Stimulated activated CD8-positive, alpha-beta memory T cell treated with anti-CD3 and anti-CD28 coated beads, Interleukin-4, amount 100 ng/mL, for 24 hours (primary cell): ENCODE data around the gene SEPTIN10.
"Not testable (repeated sequence)": the region's sequence is repeated elsewhere in the genome, so short reads cannot be mapped to it uniquely, and the experiment has no call there.

ENCODE experiments used
- DNase-seq: peaks from one replicate; pipeline ENCODE4 v3.0.0-alpha.2; 2020; ENCODE audit warnings: low read depth

The SEPTIN10 gene

DNA sequence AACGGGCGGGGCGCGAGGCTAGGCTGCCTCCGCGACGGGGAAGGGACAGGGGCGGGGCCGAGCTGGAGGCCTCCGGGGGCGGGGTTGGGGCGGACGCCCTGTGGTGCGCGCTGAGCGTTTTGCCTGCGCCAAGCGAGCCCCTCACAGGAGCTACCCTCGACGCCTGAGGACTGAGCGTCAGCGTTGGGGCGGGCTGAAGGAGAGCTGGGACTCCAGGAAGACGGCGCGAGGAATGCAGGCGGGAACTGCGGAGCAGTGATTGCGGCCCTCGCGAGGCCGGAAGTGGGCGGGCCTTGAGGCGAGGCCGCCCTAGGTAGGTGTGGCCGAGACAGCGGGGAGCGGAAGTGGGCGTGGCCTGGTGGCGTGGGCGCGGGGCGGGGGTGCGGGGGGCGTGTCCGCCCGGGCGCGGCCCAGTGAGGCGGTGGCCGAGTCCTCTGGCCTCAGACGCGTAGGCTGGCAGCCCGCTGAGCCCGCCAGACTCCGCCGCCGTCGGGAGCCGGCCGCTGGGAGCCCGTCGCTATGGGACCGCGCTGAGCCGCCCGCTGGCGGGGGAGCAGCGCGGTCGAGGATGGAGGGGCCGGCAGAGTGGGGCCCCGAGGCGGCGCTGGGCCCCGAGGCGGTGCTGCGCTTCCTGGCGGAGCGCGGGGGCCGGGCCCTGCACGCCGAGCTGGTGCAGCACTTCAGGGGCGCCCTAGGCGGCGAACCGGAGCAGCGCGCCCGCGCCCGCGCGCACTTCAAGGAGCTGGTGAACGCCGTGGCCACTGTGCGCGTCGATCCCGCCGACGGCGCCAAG is at the start of gene SEPTIN10, which contains the start of gene SOWAHC:
Gene SEPTIN10, minus strand, starts transcription at position 45 of the 793 bp plus-strand sequence. CDS start 139 bp downstream, outside the sequence.
Gene SOWAHC, plus strand, starts transcription at position 443 of the 793 bp plus-strand sequence. Its CDS starts 126 bp downstream, at position 569.
- peak; percentile 54 for DNase-seq

DNA sequence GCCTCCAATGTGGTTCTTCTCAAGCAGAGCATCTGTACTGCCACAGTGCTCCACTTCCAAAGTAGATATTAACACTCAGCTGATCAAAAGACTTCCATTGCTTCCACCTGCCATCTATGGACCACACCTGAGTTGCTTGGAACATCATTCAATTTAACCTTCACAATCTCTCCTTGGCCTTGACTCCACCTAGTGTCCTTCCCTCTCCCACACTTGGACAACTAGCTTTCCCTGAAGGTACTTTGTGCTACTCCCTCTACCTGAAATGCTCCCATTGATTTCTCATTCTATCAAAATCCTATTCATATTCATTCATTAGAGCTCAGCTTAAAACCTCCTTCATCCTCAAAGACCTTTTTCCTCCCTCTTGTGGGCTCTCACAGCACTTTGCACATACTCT is 49.1 kb upstream of the SEPTIN10 start:
- DNase-seq, result no peak

DNA sequence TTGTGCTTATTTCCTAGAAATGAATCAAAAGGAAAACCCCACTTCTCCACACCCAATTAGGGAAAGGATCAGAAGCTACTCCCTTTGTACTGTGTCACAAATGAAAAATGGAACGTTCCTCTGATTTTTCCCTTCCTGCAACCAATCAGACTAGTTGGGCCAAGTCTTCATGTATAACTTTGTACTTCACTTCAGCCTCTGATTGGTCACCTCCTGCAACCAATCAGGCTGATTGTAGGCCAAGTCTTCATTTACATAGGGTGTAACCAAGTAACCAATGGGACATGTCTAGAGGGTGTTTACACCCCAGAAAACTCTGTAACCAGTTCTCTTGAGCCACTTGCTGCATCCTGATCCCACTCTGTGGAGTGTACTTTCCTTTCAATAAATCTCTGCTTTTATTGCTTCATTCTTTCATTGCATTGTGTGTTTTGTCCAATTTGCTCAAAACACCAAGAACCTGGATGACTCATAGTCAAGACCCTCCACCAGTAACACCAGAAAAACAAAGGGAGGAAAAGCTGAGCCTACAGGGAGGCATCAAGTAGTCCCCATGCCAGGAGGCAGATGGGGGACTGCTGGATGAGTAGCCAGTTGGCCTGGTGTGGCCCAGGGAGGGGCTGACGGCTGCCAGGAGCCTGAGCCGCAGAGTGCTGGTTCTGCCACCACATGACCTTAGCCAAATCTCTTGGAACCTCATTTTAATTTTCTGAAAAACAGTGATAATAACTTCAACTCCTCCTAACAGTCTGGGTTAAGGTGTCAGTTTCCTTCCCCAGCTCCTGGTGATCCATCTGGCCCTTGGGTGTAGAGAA is 46.5 kb upstream of the SEPTIN10 start:
- no peak for DNase-seq

- DNase-seq, result no peak
Measured at GRCh38 chr2:109659396-109660045, 45.8 kb upstream of the SEPTIN10 start.

- no peak for DNase-seq
Measured at GRCh38 chr2:109655287-109655686, 41.5 kb upstream of the SEPTIN10 start.

DNA sequence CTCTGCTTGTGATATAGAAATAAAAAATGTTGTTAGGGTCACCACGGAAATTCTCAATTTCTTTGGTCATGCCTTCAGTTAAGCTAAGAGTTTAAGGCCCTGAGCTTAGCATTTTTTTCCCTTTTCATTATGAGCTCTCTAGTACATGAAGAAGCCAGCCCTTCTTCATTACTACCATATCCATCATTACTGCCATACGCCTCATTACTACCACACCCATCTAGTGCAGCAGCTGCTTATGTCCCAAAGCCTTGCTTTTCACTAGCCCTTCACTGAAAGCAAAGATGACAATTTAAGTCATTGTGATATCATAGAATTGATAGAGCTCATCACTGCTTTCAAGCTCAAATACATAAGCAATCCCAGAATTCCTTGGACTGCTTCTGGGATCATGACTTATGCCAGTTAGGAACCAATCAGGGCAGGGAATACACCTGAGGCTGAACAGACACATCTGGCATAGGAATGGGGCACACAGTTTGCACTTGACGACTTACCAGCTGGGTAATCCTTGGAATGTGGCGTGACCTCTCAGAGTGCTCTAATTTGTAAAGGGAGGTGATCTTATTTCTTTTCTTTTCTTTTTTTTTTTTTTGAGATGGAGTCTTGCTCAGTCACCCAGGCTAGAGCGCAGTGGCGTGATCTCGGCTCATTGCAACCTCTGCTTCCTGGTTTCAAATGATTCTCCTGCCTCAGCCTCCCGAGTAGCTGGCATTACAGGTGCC is 40.7 kb upstream of the SEPTIN10 start:
- no peak for DNase-seq

- no peak for DNase-seq
Measured at GRCh38 chr2:109649736-109650695, 36.2 kb upstream of the SEPTIN10 start.

- DNase-seq, result no peak
Measured at GRCh38 chr2:109648041-109648527, 34.3 kb upstream of the SEPTIN10 start.

GRCh38 chr2:109647636-109648035 is 33.9 kb upstream of the SEPTIN10 start:
- DNase-seq, result no peak

GRCh38 chr2:109646961-109647360 is 33.2 kb upstream of the SEPTIN10 start:
- no peak for DNase-seq

DNA sequence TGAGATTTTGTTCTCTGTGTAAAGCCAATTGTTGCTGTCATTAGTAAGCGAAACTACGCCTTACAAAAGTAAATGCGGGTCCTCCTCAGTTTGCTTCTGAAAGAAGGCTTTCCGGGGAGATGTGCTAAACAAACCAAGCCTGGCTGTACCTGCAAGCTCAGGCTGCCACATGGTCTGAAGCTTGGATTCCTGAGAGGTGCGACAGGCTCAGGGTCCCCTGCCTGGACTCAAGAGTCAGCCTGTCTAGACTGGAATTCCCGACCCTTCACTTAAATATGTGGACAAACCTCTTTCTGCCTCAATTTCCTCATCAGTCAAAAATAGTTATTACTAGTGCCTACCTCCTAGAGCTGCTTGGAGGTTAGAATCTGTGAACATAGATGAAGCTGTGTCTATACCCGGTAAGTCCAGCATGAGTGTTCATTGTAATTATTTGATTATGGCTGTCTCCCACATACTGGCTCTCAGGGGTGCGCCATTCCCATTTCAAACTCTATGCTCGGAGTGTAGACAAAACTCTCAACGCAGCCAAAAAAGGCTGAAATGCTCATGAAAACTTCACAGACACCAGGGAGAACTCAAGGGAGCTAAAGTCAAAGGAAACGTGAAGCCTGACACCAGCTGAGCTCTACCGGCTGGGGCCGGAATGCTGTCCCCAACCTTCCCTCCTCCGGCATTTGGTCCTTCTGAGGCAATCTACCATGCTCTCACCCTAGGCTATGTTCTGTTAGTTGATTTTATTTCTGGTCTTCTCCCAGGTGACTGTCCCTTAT is 31.8 kb upstream of the SEPTIN10 start:
- DNase-seq, result no peak

GRCh38 chr2:109644571-109645275 is 31.0 kb upstream of the SEPTIN10 start:
- no peak for DNase-seq

DNA sequence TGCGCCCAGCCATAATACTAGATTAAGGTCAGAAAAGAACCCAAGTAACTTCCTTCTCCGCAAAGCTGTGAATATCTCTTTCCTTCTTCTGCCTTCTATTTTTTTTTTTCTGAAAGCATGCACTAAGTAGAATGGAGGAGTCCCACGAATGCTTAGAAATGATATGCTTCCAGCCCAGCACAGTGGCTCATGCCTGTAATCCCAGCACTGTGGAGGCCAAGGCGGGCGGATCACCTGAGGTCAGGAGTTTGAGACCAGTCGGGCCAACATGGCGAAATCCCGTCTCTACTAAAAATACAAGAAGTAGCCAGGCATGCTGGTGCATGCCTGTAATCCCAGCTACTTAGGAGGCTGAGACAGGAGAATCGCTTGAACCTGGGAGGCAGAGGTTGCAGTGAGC is 26.2 kb upstream of the SEPTIN10 start:
- not testable (repeated sequence) for DNase-seq

DNA sequence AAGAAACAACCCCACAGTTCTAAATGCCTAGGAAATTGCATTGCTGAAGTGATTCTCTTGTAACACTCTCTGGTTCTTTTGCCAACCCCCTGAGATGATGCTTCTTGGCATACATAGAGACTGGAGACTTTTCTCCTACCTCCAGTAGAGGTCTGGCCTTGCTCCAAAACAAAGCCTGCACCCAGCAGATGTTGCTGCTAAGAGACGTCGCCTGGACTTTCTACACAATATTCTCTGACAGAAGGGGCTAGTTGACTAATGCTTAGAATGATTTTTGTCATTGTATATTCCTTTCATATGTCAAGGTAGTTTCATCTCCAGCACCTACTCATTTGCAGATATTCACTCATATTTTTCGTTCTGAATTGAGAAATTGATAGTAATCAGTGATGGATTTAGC is 25.0 kb upstream of the SEPTIN10 start:
- DNase-seq, result no peak

- no peak for DNase-seq
Measured at GRCh38 chr2:109637749-109638570, 24.2 kb upstream of the SEPTIN10 start.

DNA sequence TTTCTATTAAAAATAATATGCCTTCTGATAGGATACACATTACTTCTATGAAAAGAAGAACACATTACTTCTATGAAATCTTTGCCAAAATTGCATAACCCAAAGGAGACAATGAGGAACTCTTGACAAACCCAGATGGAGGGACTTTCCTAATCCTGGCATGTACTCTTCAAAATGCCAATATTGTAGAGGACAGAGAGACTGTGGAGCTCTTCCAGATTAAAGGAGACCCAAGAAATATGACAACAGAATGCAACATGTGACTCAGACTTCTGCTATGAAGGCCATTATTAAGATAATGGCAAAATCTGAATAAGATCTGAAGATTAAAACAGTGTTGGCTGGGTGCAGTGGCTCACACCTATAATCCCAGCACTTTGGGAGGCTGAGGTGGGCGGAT is 22.6 kb upstream of the SEPTIN10 start:
- DNase-seq, result no peak

DNA sequence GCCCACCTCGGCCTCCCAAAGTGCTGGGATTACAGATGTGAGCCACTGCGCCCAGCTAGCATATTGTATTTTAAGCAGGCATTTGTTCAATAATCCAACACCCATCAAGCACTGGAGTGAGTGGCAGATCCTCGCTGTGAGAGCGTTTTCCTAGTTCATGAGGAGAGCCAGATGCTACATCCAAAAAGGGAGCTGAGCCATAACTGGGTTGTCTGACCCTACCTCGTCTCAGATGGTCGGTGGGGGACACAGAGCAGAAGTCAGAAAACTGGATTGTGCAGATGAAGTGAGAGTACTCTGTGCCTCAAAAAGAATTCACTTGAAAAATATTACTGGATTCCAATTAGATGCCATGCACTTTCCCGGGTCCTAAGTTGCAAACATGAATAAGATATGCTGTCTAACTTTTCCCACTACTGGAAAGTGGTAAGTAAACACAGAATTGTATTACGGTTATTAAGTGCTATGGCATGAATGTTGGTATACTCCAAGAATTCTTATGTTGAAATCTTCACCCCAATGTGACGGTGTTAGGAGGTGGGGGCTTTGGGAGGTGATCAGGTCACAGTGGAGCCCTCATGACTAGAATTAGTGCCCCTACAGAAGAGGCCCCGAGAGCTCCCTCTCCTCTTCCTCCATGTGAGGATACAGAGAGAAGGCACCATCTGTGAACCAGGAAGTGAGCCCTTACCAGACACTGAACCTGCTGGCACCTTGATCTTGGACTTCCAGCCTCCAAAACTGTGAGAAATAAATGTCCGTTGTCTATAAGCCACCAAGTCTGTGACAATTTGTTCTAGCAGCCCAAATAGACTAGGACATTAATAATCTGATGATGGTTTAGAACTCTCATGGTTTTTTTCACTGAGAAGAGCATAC is 21.9 kb upstream of the SEPTIN10 start:
- DNase-seq, result no peak
